ENCODE measurements around the gene MTUS2.

The MTUS2 gene

GRCh38 chr13:29519921-29520320, 699.8 kb downstream of the MTUS2 start:
- no peak overlapping the region for H3K4me3 ChIP-seq (ENCODE audit: low read depth in 1 of 2, low read length in 2 of 2)
- DNase-seq (no peak), ATAC-seq (ENCODE audit: insufficient read depth, low read depth) (no peak)
- H3K4me2 ChIP-seq (ENCODE audit: insufficient read depth, low read length) = no peak overlapping the region
- H3K9ac ChIP-seq (ENCODE audit: low read depth, low read length) = no peak overlapping the region
- peaks cover under 1% of the 10 kb centered on the region; the same call in 1 of the 2 replicates for H3K79me2 ChIP-seq (ENCODE audit: insufficient read depth, low read length)
- no peak overlapping the region for H2AFZ ChIP-seq (ENCODE audit: low read depth, low read length)
- H4K20me1 ChIP-seq (ENCODE audit: insufficient read depth, low read length) = peaks cover 48% of the 10 kb centered on the region
- H3K4me1 ChIP-seq (ENCODE audit: insufficient read depth, low read length) = no peaks in the 10 kb centered on the region
- no peak for TF ChIP-seq EZH2 (IDR thresholded peaks at IDR 0.05; ENCODE audit: borderline replicate concordance, low read depth, low read length, severe bottlenecking)
- no peak for TF ChIP-seq CTCF (IDR thresholded peaks at IDR 0.05; ENCODE audit: borderline replicate concordance, extremely low read depth, low read length, poor library complexity, severe bottlenecking)
- H3K36me3 ChIP-seq (ENCODE audit: insufficient read depth, low read length) = peaks cover 100% of the 10 kb centered on the region
- no peak overlapping the region for H3K27ac ChIP-seq (ENCODE audit: low read length)
- no peaks in the 10 kb centered on the region for H3K9me3 ChIP-seq (ENCODE audit: insufficient read depth, low read length, severe bottlenecking)
- no peaks in the 10 kb centered on the region for H3K27me3 ChIP-seq (ENCODE audit: insufficient read depth, low read length, poor library complexity)

- no peaks in the 10 kb centered on the region for H3K9me3 ChIP-seq (ENCODE audit: insufficient read depth, low read length, severe bottlenecking)
- no peak overlapping the region for H3K4me2 ChIP-seq (ENCODE audit: insufficient read depth, low read length)
- H3K36me3 ChIP-seq (ENCODE audit: insufficient read depth, low read length) = peaks cover 100% of the 10 kb centered on the region
- H3K27me3 ChIP-seq (ENCODE audit: insufficient read depth, low read length, poor library complexity) = no peaks in the 10 kb centered on the region
- peaks cover 50% of the 10 kb centered on the region for H4K20me1 ChIP-seq (ENCODE audit: insufficient read depth, low read length)
- ATAC-seq (ENCODE audit: insufficient read depth, low read depth) (no peak), DNase-seq (no peak)
- H3K4me3 ChIP-seq (ENCODE audit: low read depth in 1 of 2, low read length in 2 of 2) = no peak overlapping the region
- H3K4me1 ChIP-seq (ENCODE audit: insufficient read depth, low read length) = no peaks in the 10 kb centered on the region
- H2AFZ ChIP-seq (ENCODE audit: low read depth, low read length) = no peak overlapping the region
- TF ChIP-seq EZH2 (IDR thresholded peaks at IDR 0.05; ENCODE audit: borderline replicate concordance, low read depth, low read length, severe bottlenecking) (no peak), CTCF (IDR thresholded peaks at IDR 0.05; ENCODE audit: borderline replicate concordance, extremely low read depth, low read length, poor library complexity, severe bottlenecking) (no peak)
- H3K79me2 ChIP-seq (ENCODE audit: insufficient read depth, low read length) = peaks cover 5% of the 10 kb centered on the region
- H3K9ac ChIP-seq (ENCODE audit: low read depth, low read length) = no peak overlapping the region
- no peak overlapping the region for H3K27ac ChIP-seq (ENCODE audit: low read length)
Observed at GRCh38 chr13:29520671-29521070, 700.5 kb downstream of the MTUS2 start.

- Histone ChIP-seq H3K27ac (ENCODE audit: low read length) (no peak overlapping the region), H3K79me2 (ENCODE audit: insufficient read depth, low read length) (peaks cover 10% of the 10 kb centered on the region), H3K9ac (ENCODE audit: low read depth, low read length) (no peak overlapping the region), H3K27me3 (ENCODE audit: insufficient read depth, low read length, poor library complexity) (no peaks in the 10 kb centered on the region), H3K4me3 (ENCODE audit: low read depth in 1 of 2, low read length in 2 of 2) (no peak overlapping the region), H3K9me3 (ENCODE audit: insufficient read depth, low read length, severe bottlenecking) (no peaks in the 10 kb centered on the region), H2AFZ (ENCODE audit: low read depth, low read length) (no peak overlapping the region), H3K4me1 (ENCODE audit: insufficient read depth, low read length) (no peaks in the 10 kb centered on the region), H3K36me3 (ENCODE audit: insufficient read depth, low read length) (peaks cover 99% of the 10 kb centered on the region), H3K4me2 (ENCODE audit: insufficient read depth, low read length) (no peak overlapping the region), H4K20me1 (ENCODE audit: insufficient read depth, low read length) (peaks cover 57% of the 10 kb centered on the region)
- ATAC-seq (ENCODE audit: insufficient read depth, low read depth) (no peak), DNase-seq (no peak)
- TF ChIP-seq CTCF (IDR thresholded peaks at IDR 0.05; ENCODE audit: borderline replicate concordance, extremely low read depth, low read length, poor library complexity, severe bottlenecking) (no peak), EZH2 (IDR thresholded peaks at IDR 0.05; ENCODE audit: borderline replicate concordance, low read depth, low read length, severe bottlenecking) (no peak)
Observed at GRCh38 chr13:29521336-29521735, 701.2 kb downstream of the MTUS2 start.

All from DND-41 (cell line).